ENCODE results near the gene FAM118A. TPM values are rescaled to one million over a fixed set of nuclear protein-coding genes. Genes with fewer than 3 reads are reported as not detected.
"Not testable (repeated sequence)": the region's sequence is repeated elsewhere in the genome, so short reads cannot be mapped to it uniquely, and the experiment has no call there.

FAM118A gene
- polyA plus RNA-seq, 3 donors, result 20.0 to 423 (median 27.9) TPM

- Mint-ChIP-seq H3K27me3 (ENCODE audit: low read depth in 3 of 3) (peaks cover 0 to 7% (median 0%) of the 10 kb centered on the region in 3 donors), H3K36me3 (no peaks in the 10 kb centered on the region), H3K4me3 (no peak overlapping the region), H3K27ac (no peak overlapping the region), H3K9me3 (peaks cover 0 to 2% (median 0%) of the 10 kb centered on the region in 7 donors), H3K4me1 (peaks cover 38% of the 10 kb centered on the region)
- H3K4me3 ChIP-seq (replicated peaks in 1 of 3; ENCODE audit: low read depth in 2 of 3, low read length in 3 of 3), result no peak overlapping the region
- intact Hi-C loops (cut with micrococcal nuclease), result no loop called here
- WGBS (ENCODE audit: insufficient coverage), result 87% methylated on average over 10 of the region's 12 CpGs
- no peak overlapping the region for H3K27ac ChIP-seq (ENCODE audit: low read depth in 1 of 2, low read length in 2 of 2)
- no peak overlapping the region for H2AFZ ChIP-seq (ENCODE audit: insufficient read depth, low read depth, low read length, poor library complexity, severe bottlenecking)
- peaks cover 35 to 36% of the 10 kb centered on the region in 2 donors for H3K4me1 ChIP-seq (ENCODE audit: control insufficient read depth in 1 of 2, insufficient read depth in 2 of 2, low read length in 2 of 2)
- no peaks in the 10 kb centered on the region for H3K36me3 ChIP-seq (replicated peaks in 1 of 2; ENCODE audit: control insufficient read depth in 1 of 2, insufficient read depth in 2 of 2, low read length in 2 of 2)
- no peak for TF ChIP-seq CTCF (IDR thresholded peaks at IDR 0.05)
- no peak overlapping the region for H3K4me2 ChIP-seq (replicated peaks; ENCODE audit: extremely low read depth, low read length, poor library complexity, severe bottlenecking)
- H3K27me3 ChIP-seq (ENCODE audit: control insufficient read depth in 2 of 2, insufficient read depth in 2 of 2, low read length in 2 of 2), result no peaks in the 10 kb centered on the region
- no peaks in the 10 kb centered on the region for H3K9me3 ChIP-seq (replicated peaks in 1 of 2; ENCODE audit: control insufficient read depth in 1 of 2, insufficient read depth in 1 of 2, low read length in 2 of 2)
- H3K79me2 ChIP-seq (ENCODE audit: insufficient read depth, low read length), result no peaks in the 10 kb centered on the region
- no peak for DNase-seq
- H3K9ac ChIP-seq (ENCODE audit: insufficient read depth, low read length, poor library complexity, severe bottlenecking), result no peak overlapping the region
- no peaks in the 10 kb centered on the region for H4K20me1 ChIP-seq (ENCODE audit: insufficient read depth, low read length)
These were observed 33.1 kb upstream of the FAM118A start for GRCh38 chr22:45276507-45277105.

GRCh38 chr22:45277720-45278119, 32.0 kb upstream of the FAM118A start:
- intact Hi-C loops (cut with micrococcal nuclease); H3K36me3 ChIP-seq (replicated peaks in 1 of 2; ENCODE audit: control insufficient read depth in 1 of 2, insufficient read depth in 2 of 2, low read length in 2 of 2); H3K9me3 ChIP-seq (replicated peaks in 1 of 2; ENCODE audit: control insufficient read depth in 1 of 2, insufficient read depth in 1 of 2, low read length in 2 of 2); H3K9ac ChIP-seq (ENCODE audit: insufficient read depth, low read length, poor library complexity, severe bottlenecking); H3K27ac ChIP-seq (ENCODE audit: low read depth in 1 of 2, low read length in 2 of 2); H3K79me2 ChIP-seq (ENCODE audit: insufficient read depth, low read length); H3K4me2 ChIP-seq (replicated peaks; ENCODE audit: extremely low read depth, low read length, poor library complexity, severe bottlenecking); DNase-seq; H2AFZ ChIP-seq (ENCODE audit: insufficient read depth, low read depth, low read length, poor library complexity, severe bottlenecking); H3K4me3 ChIP-seq (replicated peaks in 1 of 3; ENCODE audit: low read depth in 2 of 3, low read length in 3 of 3); H3K27me3 ChIP-seq (ENCODE audit: control insufficient read depth in 2 of 2, insufficient read depth in 2 of 2, low read length in 2 of 2); H4K20me1 ChIP-seq (ENCODE audit: insufficient read depth, low read length); H3K9me3 Mint-ChIP-seq; H3K27me3 Mint-ChIP-seq (ENCODE audit: low read depth in 3 of 3); H3K4me3 Mint-ChIP-seq; H3K36me3 Mint-ChIP-seq: not testable (repeated sequence)
- 78% methylated on average over 3 of the region's 7 CpGs for WGBS (ENCODE audit: insufficient coverage)
- H3K4me1 Mint-ChIP-seq, result peaks cover 34% of the 10 kb centered on the region
- peak overlapping the region in 1 of 7 donors; percentile 63 for H3K27ac Mint-ChIP-seq
- peaks cover 25 to 33% of the 10 kb centered on the region in 2 donors for H3K4me1 ChIP-seq (ENCODE audit: control insufficient read depth in 1 of 2, insufficient read depth in 2 of 2, low read length in 2 of 2)

Data from CD14-positive monocyte (primary cell).